PC-3 (cell line): ENCODE data around the gene FOXC2. TPM values are rescaled to one million over a fixed set of nuclear protein-coding genes. Genes with fewer than 3 reads are reported as not detected.

Experiments
- ATAC-seq: fragments of 200-7000 bp; cut with Tn5 transposase; 2 replicates; pipeline ENCODE4 v1.9.1; 2020; ENCODE audit warnings: mild to moderate bottlenecking, moderate library complexity
- BruUV-seq: library from RNA; stranded (reverse); fragments of 400-500 nt; replicated peaks from 2 replicates; lab custom pipeline; 2021; lab: Mats Ljungman, UMichigan
- CTCF ChIA-PET: fragments of 300-600 bp; sonication (Branson Sonifier 250); formaldehyde crosslinking; loops from one replicate; lab custom pipeline; 2022; ENCODE audit warnings: antibody characterized with exemption; lab: Charles Lee
- POLR2A ChIA-PET: fragments of 300-600 bp; sonication (Branson Sonifier 250); formaldehyde crosslinking; loops from one replicate; lab custom pipeline; 2022; ENCODE audit warnings: antibody characterized with exemption; ENCODE audit not compliant: unreplicated experiment; lab: Charles Lee
- DNase-seq: peaks from one replicate; pipeline ENCODE4 v3.0.0-alpha.2; 2015
- H2AFZ ChIP-seq: fragments of 300-600 bp; sonication (generic); 2 replicates; pipeline ENCODE4 v1.6.0; 2016; ENCODE audit warnings: antibody characterized with exemption, low read length
- H3F3A ChIP-seq: fragments of 300-600 bp; sonication (generic); one replicate; pipeline ENCODE4 v1.6.0; 2017; ENCODE audit warnings: antibody characterized with exemption, low read length, control low read depth, mild to moderate bottlenecking; ENCODE audit not compliant: unreplicated experiment
- H3K27ac ChIP-seq: fragments of 300-600 bp; sonication (generic); 2 replicates; pipeline ENCODE4 v1.5.1; 2016; ENCODE audit warnings: mild to moderate bottlenecking, low read length
- H3K27me3 ChIP-seq: fragments of 300-600 bp; sonication (generic); 2 replicates; pipeline ENCODE4 v1.6.1; 2016; ENCODE audit warnings: low read length, mixed read lengths
- H3K36me3 ChIP-seq: fragments of 300-600 bp; sonication (generic); 2 replicates; pipeline ENCODE4 v1.6.1; 2016; ENCODE audit warnings: low read depth, mixed run types, low read length, mixed read lengths
- H3K4me1 ChIP-seq: fragments of 300-600 bp; sonication (generic); 2 replicates; pipeline ENCODE4 v1.5.1; 2016; ENCODE audit warnings: low read length; ENCODE audit not compliant: insufficient read depth
- H3K4me2 ChIP-seq: fragments of 300-600 bp; sonication (generic); 2 replicates; pipeline ENCODE4 v1.6.0; 2016; ENCODE audit warnings: low read length
- H3K4me3 ChIP-seq: fragments of 300-600 bp; sonication (generic); 2 replicates; pipeline ENCODE4 v1.5.1; 2016; ENCODE audit warnings: mild to moderate bottlenecking, low read length, mixed read lengths
- H3K79me2 ChIP-seq: fragments of 300-600 bp; sonication (generic); 2 replicates; pipeline ENCODE4 v1.6.1; 2017; ENCODE audit warnings: low read length, mixed read lengths
- H3K9ac ChIP-seq: fragments of 300-600 bp; sonication (generic); 2 replicates; pipeline ENCODE4 v1.6.0; 2016; ENCODE audit warnings: mild to moderate bottlenecking, low read length
- H3K9me2 ChIP-seq: fragments of 300-600 bp; sonication (generic); replicated peaks from 2 replicates; pipeline ENCODE4 v1.6.1; 2016; ENCODE audit warnings: mixed run types, low read length, mixed read lengths
- H3K9me3 ChIP-seq: fragments of 300-600 bp; sonication (generic); 2 replicates; pipeline ENCODE4 v1.6.1; 2016; ENCODE audit warnings: low read length, mixed read lengths
- H4K20me1 ChIP-seq: fragments of 300-600 bp; sonication (generic); 2 replicates; pipeline ENCODE4 v1.6.1; 2016; ENCODE audit warnings: low read length, mixed read lengths
- CTCF ChIP-seq: fragments of 300-600 bp; sonication (generic); conservative IDR thresholded peaks from 2 replicates; pipeline ENCODE4 v1.5.1; 2017; ENCODE audit warnings: antibody characterized with exemption, low read depth, mild to moderate bottlenecking, low read length
- EZH2 ChIP-seq: fragments of 300-600 bp; sonication (generic); IDR thresholded peaks from one replicate; pipeline ENCODE4 v1.6.1; 2017; ENCODE audit warnings: antibody characterized with exemption, mild to moderate bottlenecking, low read length; ENCODE audit not compliant: unreplicated experiment
- EZH2phosphoT487 ChIP-seq: fragments of 300-600 bp; sonication (generic); IDR thresholded peaks from 2 replicates; pipeline ENCODE4 v1.6.1; 2018; ENCODE audit warnings: mild to moderate bottlenecking, antibody characterized with exemption, low read length, borderline replicate concordance
- intact Hi-C: fragments of 100-400 bp; cut with micrococcal nuclease; formaldehyde crosslinking; loops from 2 replicates; pipeline ENCODE4 v1.9.0; 2023
- total RNA-seq: library from RNA; depleted of rRNA; stranded (reverse); fragments of >200 nt; gene quantifications from 2 replicates; pipeline ENCODE4 v1.2.3, GENCODE V29; 2014

Gene FOXC2
- total RNA-seq, 1 experiment from 2014 or later: not detected

GRCh38 chr16:86578611-86579267 is 12.1 kb downstream of the FOXC2 start:
- H3K27me3 ChIP-seq: no peaks in the 10 kb centered on the region
- no peak for ATAC-seq
- H3K4me2 ChIP-seq: no peak overlapping the region

GRCh38 chr16:86579268-86580062 is 12.8 kb downstream of the FOXC2 start:
- Histone ChIP-seq H3K27me3 (no peaks in the 10 kb centered on the region), H3K79me2 (peaks cover 21% of the 10 kb centered on the region), H3K4me1 (peaks cover 23% of the 10 kb centered on the region), H2AFZ (no peak overlapping the region), H3K4me2 (no peak overlapping the region), H4K20me1 (no peaks in the 10 kb centered on the region), H3K27ac (no peak overlapping the region), H3K9ac (no peak overlapping the region), H3K4me3 (no peak overlapping the region), H3K9me2 (no peaks in the 10 kb centered on the region), H3K9me3 (no peaks in the 10 kb centered on the region), H3K36me3 (no peaks in the 10 kb centered on the region), H3F3A (no peaks in the 10 kb centered on the region)
- TF ChIP-seq EZH2 (no peak), EZH2phosphoT487 (no peak), CTCF (no peak)
- CTCF ChIA-PET: no interaction called here
- BruUV-seq: no TSS peak
- POLR2A ChIA-PET: no interaction called here
- intact Hi-C loops: loop anchor here (5.0 kb wide), 2 partner anchors 243 to 483 kb away; no protein-coding TSS in a partner anchor
- DNase-seq (no peak), ATAC-seq (no peak)

More at GRCh38 chr16:86578611-86579267, 12.1 kb downstream of the FOXC2 start:
- no peaks in the 10 kb centered on the region for H3K9me2 ChIP-seq
- peaks cover 18% of the 10 kb centered on the region for H3K4me1 ChIP-seq
- no peaks in the 10 kb centered on the region for H3K9me3 ChIP-seq
- no peaks in the 10 kb centered on the region for H3F3A ChIP-seq
- H2AFZ ChIP-seq: no peak overlapping the region
- H3K4me3 ChIP-seq: no peak overlapping the region
- H3K36me3 ChIP-seq: no peaks in the 10 kb centered on the region
- TF ChIP-seq EZH2phosphoT487: no peak
- no peak for TF ChIP-seq CTCF
- TF ChIP-seq EZH2: no peak
- intact Hi-C loops: loop anchor here (5.0 kb wide), 2 partner anchors 244 to 484 kb away; no protein-coding TSS in a partner anchor
- BruUV-seq: no TSS peak
- POLR2A ChIA-PET: no interaction called here
- H3K9ac ChIP-seq: no peak overlapping the region
- peaks cover 21% of the 10 kb centered on the region for H3K79me2 ChIP-seq
- H4K20me1 ChIP-seq: no peaks in the 10 kb centered on the region
- 0 out of 2 replicates have a peak overlapping the region, but pooled peaks have one; percentile 86 for H3K27ac ChIP-seq
- CTCF ChIA-PET: interaction anchor here (0.9 kb wide), 1 partner anchor 51 kb away, joined by 3 read pairs; no protein-coding TSS in a partner anchor
- DNase-seq: no peak
